Spleen (tissue), 11 donors: Measurements from ENCODE around the gene CPOX. TPM values are rescaled to one million over a fixed set of nuclear protein-coding genes. Genes with fewer than 3 reads are reported as not detected.
A peak's percentile ranks its signal among the peaks of the same experiment; 100 is the strongest.

Experiments used
- DNase-seq: peaks from one replicate; pipeline ENCODE4 v3.0.0-alpha.2; 2020
- H3K27ac ChIP-seq, 8 donors: fragments of 200-600 bp; sonication (generic) in 7 of 8; 1 replicate in 4 of 8; 2 replicates in 4 of 8; pipeline versions ENCODE4 v1.5.0 to v1.8.0; 2016 to 2021; ENCODE audit warnings: inconsistent platforms in 4 of 8, mild to moderate bottlenecking in 4 of 8, moderate library complexity in 1 of 8
- H3K27me3 ChIP-seq, 7 donors: fragments of 200-600 bp; sonication (generic) in 6 of 7; replicated peaks in 1 of 7; 1 replicate in 4 of 7; 2 replicates in 3 of 7; pipeline versions ENCODE4 v1.5.0 to v1.8.0; 2016 to 2021; ENCODE audit warnings: inconsistent platforms in 3 of 7, mild to moderate bottlenecking in 1 of 7
- H3K36me3 ChIP-seq, 6 donors: fragments of 200-600 bp; sonication (generic) in 5 of 6; 1 replicate in 4 of 6; 2 replicates in 2 of 6; pipeline versions ENCODE4 v1.5.0 to v1.8.0; 2016 to 2021; ENCODE audit warnings: inconsistent platforms in 2 of 6
- H3K4me1 ChIP-seq, 6 donors: fragments of 200-600 bp; sonication (generic) in 5 of 6; 1 replicate in 3 of 6; 2 replicates in 3 of 6; pipeline versions ENCODE4 v1.5.0 to v1.8.0; 2016 to 2021; ENCODE audit warnings: inconsistent platforms in 3 of 6
- H3K4me3 ChIP-seq, 8 donors: fragments of 200-600 bp; sonication (generic) in 7 of 8; 1 replicate in 4 of 8; 2 replicates in 4 of 8; pipeline versions ENCODE4 v1.5.0 to v1.8.0; 2016 to 2021; ENCODE audit warnings: inconsistent platforms in 4 of 8, mild to moderate bottlenecking in 4 of 8, moderate library complexity in 2 of 8
- H3K9me3 ChIP-seq, 8 donors: fragments of 200-600 bp; sonication (generic) in 7 of 8; 1 replicate in 4 of 8; 2 replicates in 4 of 8; pipeline versions ENCODE4 v1.5.0 to v1.8.0; 2016 to 2021; ENCODE audit warnings: inconsistent platforms in 4 of 8
- CTCF ChIP-seq, 11 experiments: fragments of 200-600 bp in 7 of 11; fragments of 450-650 bp in 4 of 11; sonication (generic) in 4 of 11; IDR thresholded peaks in 8 of 11; conservative IDR thresholded peaks in 3 of 11; 1 replicate in 7 of 11; 2 replicates in 4 of 11; pipeline versions ENCODE4 v1.4.0 to v1.8.0; 2016 to 2021; ENCODE audit warnings: antibody characterized with exemption in 11 of 11, inconsistent platforms in 4 of 11, mild to moderate bottlenecking in 1 of 11
- POLR2A ChIP-seq, 3 donors: fragments of 450-650 bp; IDR thresholded peaks; one replicate each; pipeline ENCODE4 v1.5.1; 2017; ENCODE audit warnings: antibody characterized with exemption in 3 of 3, mild to moderate bottlenecking in 1 of 3
- POLR2AphosphoS5 ChIP-seq, 3 donors: sonication (generic); formaldehyde crosslinking; IDR thresholded peaks; one replicate each; pipeline ENCODE4 v1.5.1; 2017; ENCODE audit warnings: antibody characterized with exemption in 3 of 3
- WGBS, 5 donors: extraction: QIAGEN DNeasy Blood & Tissue Kit in 3 of 5; methylation state at CpG; one replicate each; pipeline versions ENCODE4 v1.1.5 to v1.1.7; 2013 to 2018; 5-methylcytosine and 5-hydroxymethylcytosine counted together
- intact Hi-C: fragments of 100-400 bp; cut with DNase I; formaldehyde crosslinking; loops from one replicate; pipeline ENCODE4 v1.15.0; 2023; ENCODE audit warnings: low total_unique reads
- polyA plus RNA-seq, 3 donors: library from polyadenylated mRNA; stranded (reverse); fragments of 200-250 nt; gene quantifications; one replicate each; pipeline ENCODE4 v1.2.1, GENCODE V29; 2013
- total RNA-seq, 7 donors: library from RNA; depleted of rRNA in 3 of 7; stranded (reverse); fragments of >200 nt in 3 of 7; fragmentation: NEBNext Ultra II Directional in 4 of 7; extraction: Animal tissue kit (Norgen Biotek cat#: 25700) in 4 of 7; gene quantifications; one replicate each; pipeline versions ENCODE4 v1.1.0 to v1.2.1, GENCODE V29; 2016 to 2021
- donor health status: healthy with polysubstance abuse.
- donor health status: DM: no; HTN: no; CAD: no; lungs with moderate emphysema.
- donor health status: DM: no; HTN: no; CAD: no.
- donor health status: Bipolar disorder and iron deficiency.
- donor health status: healthy.
- donor health status: DM: no; HTN: no; CAD: no.
- donor health status: DM: yes; HTN: yes; CAD: no.

The CPOX gene
- total and polyA plus RNA-seq, 10 donors = 9.8 to 26.0 (median 16.6) TPM

- H3K36me3 ChIP-seq = no peaks in the 10 kb centered on the region
- H3K27ac ChIP-seq = peak overlapping the region in 1 of 8 donors; percentile 14
- 79 to 88% (median 82%) methylated on average over 1 of the region's 1 CpG for WGBS, 5 donors
Measured at GRCh38 chr3:98534734-98535133, 58.7 kb downstream of the CPOX start.

DNA sequence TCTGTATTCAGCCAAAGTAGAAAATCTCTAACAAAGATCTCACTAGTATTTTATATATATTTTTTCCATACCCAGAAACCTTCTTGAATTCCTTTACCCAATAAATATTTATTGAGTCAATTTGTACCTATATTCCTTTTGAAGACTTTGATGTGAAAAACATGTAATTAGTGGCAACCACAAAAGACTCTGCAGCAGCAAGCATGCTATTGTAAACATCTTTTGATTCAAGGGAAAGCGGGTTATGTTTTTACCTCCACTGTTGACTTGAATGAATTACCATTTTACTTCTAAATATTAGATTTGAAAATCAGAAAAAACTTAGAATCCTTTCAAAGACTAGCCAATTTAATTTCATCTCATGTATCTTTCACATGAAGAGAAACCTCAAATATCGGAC is 59.2 kb downstream of the CPOX start:
- Histone ChIP-seq H3K4me3 (no peak overlapping the region), H3K27me3 (no peaks in the 10 kb centered on the region), H3K9me3 (no peaks in the 10 kb centered on the region), H3K36me3 (no peaks in the 10 kb centered on the region), H3K4me1 (no peaks in the 10 kb centered on the region), H3K27ac (peak overlapping the region in 1 of 8 donors; percentile 16)
- TF ChIP-seq CTCF (IDR thresholded peaks at IDR 0.05 in 8 of 11, conservative IDR thresholded peaks at IDR 0.05 in 3 of 11) = no peak
- TF ChIP-seq POLR2A (IDR thresholded peaks at IDR 0.05) = no peak
- no peak for TF ChIP-seq POLR2AphosphoS5 (IDR thresholded peaks at IDR 0.05)
- no peak for DNase-seq
- WGBS, 5 donors = 89 to 96% (median 92%) methylated on average over 2 of the region's 2 CpGs
- intact Hi-C loops = no loop called here

More at GRCh38 chr3:98534734-98535133, 58.7 kb downstream of the CPOX start:
- no peaks in the 10 kb centered on the region for H3K27me3 ChIP-seq
- no peaks in the 10 kb centered on the region for H3K4me1 ChIP-seq
- intact Hi-C loops = no loop called here
- H3K4me3 ChIP-seq = no peak overlapping the region
- no peaks in the 10 kb centered on the region for H3K9me3 ChIP-seq
- no peak for TF ChIP-seq POLR2A (IDR thresholded peaks at IDR 0.05)
- TF ChIP-seq POLR2AphosphoS5 (IDR thresholded peaks at IDR 0.05) = no peak
- TF ChIP-seq CTCF (IDR thresholded peaks at IDR 0.05 in 8 of 11, conservative IDR thresholded peaks at IDR 0.05 in 3 of 11) = no peak
- DNase-seq = no peak

DNA sequence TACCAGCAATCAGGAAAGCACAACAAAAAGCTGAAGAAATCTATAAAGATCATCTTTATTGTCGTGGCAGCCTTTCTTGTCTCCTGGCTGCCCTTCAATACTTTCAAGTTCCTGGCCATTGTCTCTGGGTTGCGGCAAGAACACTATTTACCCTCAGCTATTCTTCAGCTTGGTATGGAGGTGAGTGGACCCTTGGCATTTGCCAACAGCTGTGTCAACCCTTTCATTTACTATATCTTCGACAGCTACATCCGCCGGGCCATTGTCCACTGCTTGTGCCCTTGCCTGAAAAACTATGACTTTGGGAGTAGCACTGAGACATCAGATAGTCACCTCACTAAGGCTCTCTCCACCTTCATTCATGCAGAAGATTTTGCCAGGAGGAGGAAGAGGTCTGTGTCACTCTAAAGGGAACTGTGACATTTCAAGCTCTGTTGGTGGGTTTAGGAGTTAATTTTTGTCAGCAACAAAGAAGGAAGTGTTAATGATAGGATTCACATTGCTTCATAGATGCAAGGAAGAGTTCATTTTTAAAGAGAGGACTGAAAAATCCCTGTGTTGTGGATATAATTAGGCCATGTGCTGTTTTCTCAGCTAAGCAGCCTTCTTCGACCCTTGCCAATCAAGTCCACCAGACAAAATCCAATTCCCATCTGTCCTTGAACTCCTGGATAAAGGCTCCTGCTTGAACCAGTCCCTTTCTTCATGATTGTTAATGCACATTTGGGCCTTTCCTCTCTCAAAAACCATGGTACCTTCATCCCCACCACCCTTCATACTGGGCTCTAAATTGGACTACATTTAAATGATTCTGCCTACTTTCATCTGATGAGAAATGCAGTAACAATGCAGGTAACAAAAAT is 60.5 kb downstream of the CPOX start:
- peak overlapping the region in 2 of 8 donors; percentile 12 to 52 for H3K27ac ChIP-seq

More for the DNA sequence above, 60.5 kb downstream of the CPOX start:
- intact Hi-C loops = no loop called here
- H3K4me3 ChIP-seq = peak overlapping the region in 1 of 8 donors; percentile 11
- no peaks in the 10 kb centered on the region for H3K27me3 ChIP-seq
- DNase-seq = no peak
- H3K9me3 ChIP-seq = no peaks in the 10 kb centered on the region
- H3K4me1 ChIP-seq = no peaks in the 10 kb centered on the region
- 91 to 95% (median 94%) methylated on average over 6 of the region's 6 CpGs for WGBS, 5 donors
- TF ChIP-seq POLR2A (IDR thresholded peaks at IDR 0.05) (no peak), CTCF (IDR thresholded peaks at IDR 0.05 in 8 of 11, conservative IDR thresholded peaks at IDR 0.05 in 3 of 11) (no peak), POLR2AphosphoS5 (IDR thresholded peaks at IDR 0.05) (no peak)
- no peaks in the 10 kb centered on the region for H3K36me3 ChIP-seq
